Activated CD4-positive, alpha-beta memory T cell treated with anti-CD3 and anti-CD28 coated beads for 36 hours (primary cell): Measurements from ENCODE around the gene PNMA8C. TPM values are rescaled to one million over a fixed set of nuclear protein-coding genes. Genes with fewer than 3 reads are reported as not detected.
"Not testable (repeated sequence)": the region's sequence is repeated elsewhere in the genome, so short reads cannot be mapped to it uniquely, and the experiment has no call there.

Experiments used
- CTCF ChIA-PET: fragments of 350-600 bp; sonication (Branson Sonifier 250); formaldehyde crosslinking; loops from one replicate; lab custom pipeline; 2021; ENCODE audit warnings: antibody characterized with exemption, inconsistent platforms; lab: Charles Lee
- POLR2A ChIA-PET: fragments of 350-600 bp; sonication (Branson Sonifier 250); formaldehyde crosslinking; loops from one replicate; lab custom pipeline; 2021; ENCODE audit warnings: antibody characterized with exemption; lab: Charles Lee
- DNase-seq: peaks from one replicate; pipeline ENCODE4 v3.0.0-alpha.2; 2020
- H3K27ac Mint-ChIP-seq: one replicate; pipeline ENCODE4 v1.8.0; 2021; ENCODE audit warnings: mixed read lengths
- H3K27me3 Mint-ChIP-seq: one replicate; pipeline ENCODE4 v1.8.0; 2021; ENCODE audit warnings: mixed read lengths
- H3K36me3 Mint-ChIP-seq: one replicate; pipeline ENCODE4 v1.8.0; 2021; ENCODE audit warnings: mixed read lengths
- H3K4me1 Mint-ChIP-seq: one replicate; pipeline ENCODE4 v1.8.0; 2021; ENCODE audit warnings: low read depth, mixed read lengths
- H3K4me3 Mint-ChIP-seq: one replicate; pipeline ENCODE4 v1.8.0; 2021; ENCODE audit warnings: mild to moderate bottlenecking, mixed read lengths
- H3K9me3 Mint-ChIP-seq: one replicate; pipeline ENCODE4 v1.8.0; 2021; ENCODE audit warnings: mixed read lengths
- intact Hi-C: fragments of 100-400 bp; cut with micrococcal nuclease; formaldehyde crosslinking; loops from one replicate; pipeline ENCODE4 v1.15.1; 2023
- total RNA-seq, 2 experiments: library from RNA; stranded (reverse); gene quantifications; one replicate each; pipeline ENCODE4 v1.2.3, GENCODE V29; 2021

PNMA8C gene
- total RNA-seq, 2 experiments from 2014 or later: not detected

GRCh38 chr19:46420056-46420455 is 8.7 kb downstream of the PNMA8C start:
- ChIA-PET POLR2A (no interaction called here), CTCF (no interaction called here)
- H3K27me3 Mint-ChIP-seq: peaks cover 46% of the 10 kb centered on the region
- H3K9me3 Mint-ChIP-seq: no peaks in the 10 kb centered on the region
- intact Hi-C loops: no loop called here
- H3K36me3 Mint-ChIP-seq: no peaks in the 10 kb centered on the region
- no peak overlapping the region for H3K4me3 Mint-ChIP-seq
- no peak overlapping the region for H3K27ac Mint-ChIP-seq
- peaks cover 3% of the 10 kb centered on the region for H3K4me1 Mint-ChIP-seq
- no peak for DNase-seq

- peak; percentile 24 for DNase-seq
- H3K4me3 Mint-ChIP-seq, H3K4me1 Mint-ChIP-seq, intact Hi-C loops, H3K27ac Mint-ChIP-seq, H3K36me3 Mint-ChIP-seq, H3K9me3 Mint-ChIP-seq, POLR2A ChIA-PET: not testable (repeated sequence)
- peaks cover 57% of the 10 kb centered on the region for H3K27me3 Mint-ChIP-seq
- CTCF ChIA-PET: interaction anchor here (1.3 to 1.7 kb wide), 3 partner anchors 14 to 21 kb away, joined by 3 to 5 read pairs (median 4); no protein-coding TSS in a partner anchor
Measured at GRCh38 chr19:46415804-46416709, 12.7 kb downstream of the PNMA8C start.

DNA sequence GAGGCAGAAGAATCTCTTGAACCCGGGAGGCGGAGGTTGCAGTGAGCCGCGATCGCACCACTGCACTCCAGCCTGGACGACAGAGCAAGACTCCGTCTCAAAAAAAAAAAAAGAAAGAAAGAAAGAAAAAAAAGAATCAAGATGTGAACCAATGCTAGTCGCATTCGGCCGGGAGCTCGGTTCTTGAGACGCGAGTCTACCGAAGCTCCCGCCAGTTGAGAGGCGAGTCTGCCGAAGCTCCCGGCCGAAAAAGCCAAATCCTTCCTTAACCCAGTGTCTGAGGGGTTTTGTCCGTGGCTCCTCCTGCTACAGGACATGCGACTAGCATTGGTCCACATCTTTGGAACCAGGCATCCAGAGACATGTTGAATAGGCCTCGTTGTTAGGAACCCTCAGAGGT is 13.8 kb downstream of the PNMA8C start:
- H3K4me3 Mint-ChIP-seq, POLR2A ChIA-PET, H3K36me3 Mint-ChIP-seq, intact Hi-C loops, DNase-seq, H3K27ac Mint-ChIP-seq, H3K4me1 Mint-ChIP-seq, H3K9me3 Mint-ChIP-seq: not testable (repeated sequence)
- CTCF ChIA-PET: interaction anchor here (0.8 to 1.7 kb wide), 5 partner anchors 12 to 124 kb away, joined by 3 to 5 read pairs (median 3); no protein-coding TSS in a partner anchor
- peaks cover 61% of the 10 kb centered on the region for H3K27me3 Mint-ChIP-seq

DNA sequence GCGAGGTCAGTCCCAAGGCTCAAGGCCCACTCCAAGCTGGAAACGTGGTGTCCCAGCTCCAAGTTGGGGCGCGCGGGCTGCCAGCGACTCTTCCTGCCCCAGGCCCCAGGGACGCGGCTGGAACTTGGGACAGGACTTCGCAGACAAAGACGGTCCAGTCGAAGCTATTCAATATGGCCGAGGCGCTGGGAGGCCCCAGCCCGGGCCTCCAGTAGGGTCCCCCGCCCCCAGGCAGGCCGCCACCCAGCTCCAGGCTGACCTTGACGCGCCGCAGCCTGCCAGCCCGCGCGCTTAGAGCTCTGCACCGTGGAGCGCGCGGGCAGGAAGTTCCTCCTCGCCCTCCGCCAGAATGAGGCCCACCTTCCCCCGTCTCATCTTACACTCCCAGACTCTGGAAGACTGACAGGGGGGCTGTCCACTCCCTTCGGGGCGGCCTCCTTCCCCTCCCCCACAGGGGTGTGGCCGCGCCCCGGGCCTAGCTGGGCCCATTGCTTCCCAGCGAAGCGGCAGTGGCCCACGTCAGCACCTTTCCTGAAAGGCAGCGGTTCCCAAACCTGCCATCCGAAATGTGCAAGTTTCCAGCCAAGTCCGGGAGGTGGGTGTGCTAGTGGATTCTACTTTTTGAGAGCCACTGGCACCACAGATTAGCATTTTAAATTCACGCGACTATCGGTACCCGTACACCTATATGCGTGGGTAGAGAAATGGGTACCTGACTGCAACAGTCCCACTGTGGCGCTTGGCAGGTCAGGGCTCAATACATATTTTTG is 15.3 kb downstream of the PNMA8C start, which contains the start of gene CCDC8:
CCDC8 (minus strand) TSS at position 303 of the 770 bp plus-strand sequence. CDS start 754 bp downstream, outside the sequence.
- ChIA-PET CTCF (interaction anchor here (0.6 to 1.2 kb wide), 2 partner anchors 13 to 553 kb away, joined by 3 to 4 read pairs; no protein-coding TSS in a partner anchor), POLR2A (no interaction called here)
- no peak for DNase-seq
- Mint-ChIP-seq H3K4me3 (no peak within 1 kb of the TSS), H3K4me1 (peaks cover 6% of the 10 kb centered on the region), H3K27ac (no peak within 1 kb of the TSS), H3K27me3 (peaks cover 63% of the 10 kb centered on the region), H3K36me3 (no peaks in the 10 kb centered on the region), H3K9me3 (no peaks in the 10 kb centered on the region)
- intact Hi-C loops: no loop called here

DNA sequence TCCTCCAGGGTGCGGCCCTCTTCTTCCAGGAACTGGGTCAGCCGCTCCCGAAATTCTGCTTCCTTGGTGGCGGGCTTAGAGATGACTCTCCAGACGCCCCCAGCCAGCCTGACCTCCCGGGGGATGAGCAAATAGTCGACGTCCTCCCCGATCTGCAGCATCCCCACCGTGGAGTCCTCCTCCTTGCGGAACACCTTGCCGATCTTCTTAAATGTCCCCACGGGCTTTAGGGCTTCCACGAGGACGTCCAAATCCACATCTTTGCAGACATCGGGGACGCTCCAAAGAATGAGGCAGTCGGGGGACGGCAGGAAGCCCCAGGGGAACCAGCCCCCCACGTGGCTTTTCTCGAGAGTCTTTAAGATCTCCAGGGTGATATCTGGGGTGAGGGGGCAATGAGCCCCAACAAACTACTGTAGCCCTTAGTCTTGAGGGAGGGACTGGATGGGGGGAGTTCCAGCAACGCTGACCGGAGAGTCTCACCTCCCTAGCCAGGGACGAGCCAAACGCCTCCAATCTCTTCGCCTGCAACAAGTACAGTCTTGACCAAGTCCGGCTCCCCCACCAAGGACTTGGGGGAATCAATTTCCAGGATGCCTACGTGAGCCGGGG is 16.0 kb downstream of the PNMA8C start:
- H3K9me3 Mint-ChIP-seq: no peaks in the 10 kb centered on the region
- no peak for DNase-seq
- intact Hi-C loops: no loop called here
- peaks cover 70% of the 10 kb centered on the region for H3K27me3 Mint-ChIP-seq
- no peak overlapping the region for H3K4me3 Mint-ChIP-seq
- no peaks in the 10 kb centered on the region for H3K36me3 Mint-ChIP-seq
- H3K4me1 Mint-ChIP-seq: peaks cover 6% of the 10 kb centered on the region
- no peak overlapping the region for H3K27ac Mint-ChIP-seq
- POLR2A ChIA-PET: no interaction called here
- CTCF ChIA-PET: interaction anchor here (0.6 to 1.2 kb wide), 2 partner anchors 13 to 553 kb away, joined by 3 to 4 read pairs; no protein-coding TSS in a partner anchor

- intact Hi-C loops: no loop called here
- H3K27ac Mint-ChIP-seq: no peak overlapping the region
- H3K9me3 Mint-ChIP-seq: no peaks in the 10 kb centered on the region
- CTCF ChIA-PET: no interaction called here
- H3K27me3 Mint-ChIP-seq: peaks cover 68% of the 10 kb centered on the region
- POLR2A ChIA-PET: no interaction called here
- DNase-seq: no peak
- H3K4me3 Mint-ChIP-seq: no peak overlapping the region
- no peaks in the 10 kb centered on the region for H3K36me3 Mint-ChIP-seq
- peaks cover 6% of the 10 kb centered on the region for H3K4me1 Mint-ChIP-seq
Measured at GRCh38 chr19:46411925-46412649, 16.6 kb downstream of the PNMA8C start.

DNA sequence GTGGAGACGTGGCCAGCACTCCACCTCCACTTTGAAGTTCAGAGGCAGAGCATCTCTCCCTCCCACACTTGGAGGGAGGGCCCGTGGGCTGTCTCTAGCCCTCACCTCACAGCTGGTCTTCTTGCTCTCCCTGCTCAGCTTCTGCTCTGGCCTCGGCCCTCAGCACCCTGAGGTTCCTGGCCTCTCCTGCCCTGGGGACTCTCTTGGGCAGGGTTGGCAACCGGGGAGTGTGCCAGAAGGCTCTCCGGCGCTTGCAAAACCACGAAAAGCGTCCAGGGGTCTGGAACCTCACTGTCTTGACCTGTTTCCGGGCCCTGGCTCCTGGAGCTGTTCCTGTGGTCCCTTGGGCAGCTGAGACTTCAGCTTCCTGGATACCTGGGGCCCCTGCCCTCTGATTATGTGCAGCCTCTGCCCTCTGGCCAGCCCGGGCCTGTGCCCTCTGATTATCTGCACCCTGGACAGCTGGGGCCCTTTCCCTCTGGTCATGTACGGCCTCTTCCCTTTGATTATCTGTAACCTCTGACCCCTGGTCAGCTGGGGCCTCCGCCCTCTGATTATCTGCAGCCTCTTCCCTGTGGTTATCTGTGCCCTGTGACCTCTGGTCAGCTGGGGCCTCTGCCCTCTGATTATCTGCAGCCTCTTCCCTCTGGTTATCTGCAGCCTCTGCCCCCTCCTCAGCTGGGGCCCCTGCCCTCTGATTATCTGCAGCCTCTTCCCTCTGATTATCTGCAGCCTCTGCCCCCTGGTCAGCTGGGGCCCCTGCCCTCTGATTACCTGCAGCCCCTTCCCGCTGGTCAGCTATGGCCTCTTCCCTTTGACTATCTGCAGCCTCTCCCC is 17.4 kb downstream of the PNMA8C start:
- Mint-ChIP-seq H3K4me3 (no peak overlapping the region), H3K36me3 (no peaks in the 10 kb centered on the region), H3K27me3 (peaks cover 69% of the 10 kb centered on the region), H3K27ac (no peak overlapping the region), H3K9me3 (no peaks in the 10 kb centered on the region), H3K4me1 (peaks cover 6% of the 10 kb centered on the region)
- intact Hi-C loops: no loop called here
- POLR2A ChIA-PET: interaction anchor here (0.6 kb wide), 1 partner anchor 69 kb away, joined by 3 read pairs; no protein-coding TSS in a partner anchor
- CTCF ChIA-PET: interaction anchor here (0.7 to 0.8 kb wide), 2 partner anchors 9 to 73 kb away, joined by 3 read pairs; no protein-coding TSS in a partner anchor
- no peak for DNase-seq

- Mint-ChIP-seq H3K9me3 (no peaks in the 10 kb centered on the region), H3K4me3 (no peak overlapping the region), H3K27me3 (peaks cover 69% of the 10 kb centered on the region), H3K27ac (no peak overlapping the region), H3K36me3 (no peaks in the 10 kb centered on the region), H3K4me1 (peaks cover 3% of the 10 kb centered on the region)
- ChIA-PET POLR2A (interaction anchor here (0.6 kb wide), 2 partner anchors 70 to 114 kb away, joined by 3 read pairs; no protein-coding TSS in a partner anchor), CTCF (interaction anchor here (0.7 to 0.8 kb wide), 5 partner anchors 8 to 78 kb away, joined by 3 read pairs; no protein-coding TSS in a partner anchor)
- intact Hi-C loops: no loop called here
- DNase-seq: no peak
Measured at GRCh38 chr19:46410205-46411087, 18.3 kb downstream of the PNMA8C start.

GRCh38 chr19:46409191-46409590 is 19.5 kb downstream of the PNMA8C start:
- intact Hi-C loops: no loop called here

DNA sequence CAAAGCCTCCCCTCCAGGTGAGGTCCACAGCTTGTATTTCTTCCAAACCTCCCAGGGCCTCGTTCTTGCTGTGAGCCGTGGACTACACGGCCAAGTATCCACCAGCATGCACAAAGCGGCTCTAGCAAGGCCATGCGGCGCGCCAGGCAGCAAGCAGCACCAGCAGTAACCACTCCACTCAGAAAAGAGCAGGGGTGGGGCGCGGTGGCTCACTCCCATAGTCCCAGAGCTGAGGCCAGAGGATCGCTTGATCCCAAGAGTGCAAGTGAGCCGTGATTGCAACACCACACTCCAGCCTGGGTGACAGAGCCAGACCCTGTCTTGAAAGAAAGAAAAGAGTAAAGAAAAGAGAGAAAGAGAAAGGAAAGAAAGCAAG is 20.1 kb downstream of the PNMA8C start:
- Mint-ChIP-seq H3K9me3 (no peaks in the 10 kb centered on the region), H3K4me3 (no peak overlapping the region), H3K4me1 (peaks cover 14% of the 10 kb centered on the region), H3K27me3 (peaks cover 71% of the 10 kb centered on the region), H3K27ac (no peak overlapping the region), H3K36me3 (no peaks in the 10 kb centered on the region)
- DNase-seq: no peak
- intact Hi-C loops: no loop called here
- CTCF ChIA-PET: interaction anchor here (0.6 kb wide), 1 partner anchor 28 kb away, joined by 3 read pairs; no protein-coding TSS in a partner anchor
- POLR2A ChIA-PET: no interaction called here

More at GRCh38 chr19:46409191-46409590, 19.5 kb downstream of the PNMA8C start:
- peaks cover 9% of the 10 kb centered on the region for H3K4me1 Mint-ChIP-seq
- no peak overlapping the region for H3K4me3 Mint-ChIP-seq
- H3K27me3 Mint-ChIP-seq: peaks cover 71% of the 10 kb centered on the region
- CTCF ChIA-PET: no interaction called here
- no peak overlapping the region for H3K27ac Mint-ChIP-seq
- H3K9me3 Mint-ChIP-seq: no peaks in the 10 kb centered on the region
- H3K36me3 Mint-ChIP-seq: no peaks in the 10 kb centered on the region
- POLR2A ChIA-PET: no interaction called here
- no peak for DNase-seq
